GM06990 (cell line): ENCODE results near the gene PIAS4.

Source experiments
- DNase-seq: peaks from one replicate; pipeline ENCODE4 v3.0.0-alpha.2; 2011; ENCODE audit not compliant: insufficient read length; ENCODE audit errors: extremely low read depth
- H3K27me3 ChIP-seq: replicated peaks from 2 replicates; pipeline ENCODE4 v1.6.0; 2011; ENCODE audit warnings: low read length; ENCODE audit not compliant: control insufficient read depth, insufficient read depth
- H3K36me3 ChIP-seq: 2 replicates; pipeline ENCODE4 v1.5.1; 2011; ENCODE audit warnings: low read length; ENCODE audit not compliant: control insufficient read depth, insufficient read depth
- H3K4me3 ChIP-seq: replicated peaks from 2 replicates; pipeline ENCODE4 v1.5.1; 2011; ENCODE audit warnings: low read depth, mild to moderate bottlenecking, control low read depth, low read length
- TF ChIP-seq, protein P1 (sequence below): IDR thresholded peaks from 2 replicates; pipeline ENCODE4 v1.5.1; 2011; ENCODE audit warnings: low read length, control low read depth, mild to moderate bottlenecking, inconsistent platforms; ENCODE audit not compliant: insufficient read depth, poor library complexity, severe bottlenecking

Gene PIAS4

DNA sequence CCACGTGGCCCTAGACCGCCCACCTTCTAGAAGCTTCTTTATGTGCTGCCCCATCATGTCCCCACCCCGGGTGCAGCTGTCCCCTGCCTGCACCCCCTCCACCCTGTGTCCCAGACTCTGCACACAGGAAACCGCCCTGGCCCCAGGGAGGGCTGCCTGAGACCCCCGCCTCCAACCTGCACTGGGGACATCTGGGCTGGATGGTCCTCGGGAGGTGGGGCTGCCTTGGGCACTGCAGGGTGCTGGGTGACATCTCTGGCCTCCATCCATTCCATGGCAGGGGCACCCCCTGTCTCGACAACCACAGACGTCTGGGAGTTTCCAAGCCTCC is 77.0 kb downstream of the PIAS4 start:
- Histone ChIP-seq H3K36me3 (peaks cover 4% of the 10 kb centered on the region), H3K27me3 (no peaks in the 10 kb centered on the region), H3K4me3 (no peak overlapping the region)
- no peak for DNase-seq
- TF ChIP-seq, protein P1, sequence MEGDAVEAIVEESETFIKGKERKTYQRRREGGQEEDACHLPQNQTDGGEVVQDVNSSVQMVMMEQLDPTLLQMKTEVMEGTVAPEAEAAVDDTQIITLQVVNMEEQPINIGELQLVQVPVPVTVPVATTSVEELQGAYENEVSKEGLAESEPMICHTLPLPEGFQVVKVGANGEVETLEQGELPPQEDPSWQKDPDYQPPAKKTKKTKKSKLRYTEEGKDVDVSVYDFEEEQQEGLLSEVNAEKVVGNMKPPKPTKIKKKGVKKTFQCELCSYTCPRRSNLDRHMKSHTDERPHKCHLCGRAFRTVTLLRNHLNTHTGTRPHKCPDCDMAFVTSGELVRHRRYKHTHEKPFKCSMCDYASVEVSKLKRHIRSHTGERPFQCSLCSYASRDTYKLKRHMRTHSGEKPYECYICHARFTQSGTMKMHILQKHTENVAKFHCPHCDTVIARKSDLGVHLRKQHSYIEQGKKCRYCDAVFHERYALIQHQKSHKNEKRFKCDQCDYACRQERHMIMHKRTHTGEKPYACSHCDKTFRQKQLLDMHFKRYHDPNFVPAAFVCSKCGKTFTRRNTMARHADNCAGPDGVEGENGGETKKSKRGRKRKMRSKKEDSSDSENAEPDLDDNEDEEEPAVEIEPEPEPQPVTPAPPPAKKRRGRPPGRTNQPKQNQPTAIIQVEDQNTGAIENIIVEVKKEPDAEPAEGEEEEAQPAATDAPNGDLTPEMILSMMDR: no peak

DNA sequence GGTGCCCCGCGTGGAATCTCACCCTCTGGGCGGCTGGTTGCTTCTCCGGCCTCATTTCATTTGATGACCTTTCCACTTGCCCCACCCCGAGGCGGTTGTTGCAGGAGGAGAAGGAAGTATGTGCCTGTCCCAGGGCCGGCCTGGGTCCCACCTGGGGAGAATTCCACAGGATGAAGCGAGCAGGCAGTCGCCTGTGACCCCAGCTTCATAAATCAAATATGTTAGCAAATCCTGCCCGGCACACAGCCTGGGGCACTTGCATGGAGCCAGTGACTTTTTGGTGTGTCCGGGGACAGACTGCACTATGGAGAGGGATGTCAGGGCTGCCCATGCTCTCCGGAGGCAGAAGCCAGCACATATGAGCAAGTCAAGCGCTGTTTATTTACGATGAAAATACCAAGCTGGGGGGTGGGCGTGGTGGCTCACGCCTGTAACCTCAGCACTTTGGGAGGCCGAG is 78.9 kb downstream of the PIAS4 start:
- Histone ChIP-seq H3K4me3 (no peak overlapping the region), H3K27me3 (no peaks in the 10 kb centered on the region), H3K36me3 (peaks cover 10% of the 10 kb centered on the region)
- TF ChIP-seq, protein P1: no peak
- DNase-seq: no peak

DNA sequence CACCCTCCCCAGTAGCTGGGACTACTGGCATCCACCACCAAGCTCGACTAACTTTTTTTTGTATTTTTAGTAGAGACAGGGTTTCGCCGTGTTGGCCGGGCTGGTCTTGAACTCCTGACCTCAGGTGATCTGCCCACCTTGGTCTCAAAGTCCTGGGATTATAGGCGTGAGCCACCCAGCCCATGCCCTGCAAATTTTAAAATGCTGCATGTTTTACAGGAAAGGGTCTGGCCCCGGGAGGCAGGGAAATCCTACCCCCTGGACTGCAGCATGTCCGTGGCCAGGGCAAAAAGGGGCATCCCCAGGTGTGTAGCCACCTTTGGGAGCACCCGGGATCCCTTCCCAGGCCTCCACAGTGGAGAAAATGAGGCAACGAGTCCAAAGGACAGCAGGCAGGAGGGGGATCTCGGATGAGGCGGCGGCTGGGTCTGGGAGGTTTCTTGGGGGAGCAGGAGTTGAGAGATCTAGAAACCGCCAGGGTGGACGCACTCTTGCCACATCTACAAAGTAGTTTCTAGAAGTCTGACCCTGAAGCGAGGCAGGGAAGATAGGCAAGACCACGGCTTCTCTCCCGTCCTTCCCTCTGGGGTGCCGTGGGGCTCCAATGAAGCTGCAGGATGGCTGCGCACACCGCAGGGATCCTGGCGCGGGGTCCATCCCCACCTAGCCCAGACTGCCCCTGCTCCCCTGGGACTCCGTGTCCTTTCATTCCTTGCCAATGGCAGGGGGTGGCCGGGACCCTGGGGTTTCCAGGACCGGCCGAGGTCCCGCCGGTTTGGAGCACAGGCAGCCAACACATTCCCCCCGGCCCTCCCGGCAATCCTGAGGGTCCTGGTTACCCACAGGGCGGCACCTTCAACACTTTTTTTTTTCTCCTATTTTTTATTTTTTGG is 80.5 kb downstream of the PIAS4 start:
- Histone ChIP-seq H3K4me3 (no peak overlapping the region), H3K36me3 (peaks cover 11% of the 10 kb centered on the region), H3K27me3 (no peaks in the 10 kb centered on the region)
- TF ChIP-seq, protein P1: no peak
- no peak for DNase-seq

DNA sequence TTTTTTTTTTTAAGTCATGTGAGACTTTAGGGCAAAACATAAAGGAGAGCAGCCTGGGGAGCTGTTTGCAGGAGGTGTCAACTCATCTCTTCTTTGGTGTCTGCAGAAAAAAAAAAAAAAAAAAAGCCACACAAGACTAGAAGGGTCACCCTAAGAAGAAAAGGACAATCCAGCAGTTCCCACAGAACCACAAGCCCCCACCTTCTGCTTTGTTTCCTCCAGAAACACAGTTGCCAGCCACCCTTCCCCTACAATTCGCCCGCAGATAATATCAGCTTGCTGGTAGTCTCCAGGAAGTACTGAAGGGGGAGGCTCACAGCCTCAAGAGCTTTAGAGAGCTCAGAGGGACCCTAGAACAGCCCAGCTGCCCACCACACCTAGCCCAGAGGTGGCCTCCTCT is 81.4 kb downstream of the PIAS4 start:
- Histone ChIP-seq H3K27me3 (no peaks in the 10 kb centered on the region), H3K36me3 (peaks cover 16% of the 10 kb centered on the region), H3K4me3 (no peak overlapping the region)
- DNase-seq: no peak
- TF ChIP-seq, protein P1: no peak
